ENCODE measurements around the gene MCF2L.

DNA sequence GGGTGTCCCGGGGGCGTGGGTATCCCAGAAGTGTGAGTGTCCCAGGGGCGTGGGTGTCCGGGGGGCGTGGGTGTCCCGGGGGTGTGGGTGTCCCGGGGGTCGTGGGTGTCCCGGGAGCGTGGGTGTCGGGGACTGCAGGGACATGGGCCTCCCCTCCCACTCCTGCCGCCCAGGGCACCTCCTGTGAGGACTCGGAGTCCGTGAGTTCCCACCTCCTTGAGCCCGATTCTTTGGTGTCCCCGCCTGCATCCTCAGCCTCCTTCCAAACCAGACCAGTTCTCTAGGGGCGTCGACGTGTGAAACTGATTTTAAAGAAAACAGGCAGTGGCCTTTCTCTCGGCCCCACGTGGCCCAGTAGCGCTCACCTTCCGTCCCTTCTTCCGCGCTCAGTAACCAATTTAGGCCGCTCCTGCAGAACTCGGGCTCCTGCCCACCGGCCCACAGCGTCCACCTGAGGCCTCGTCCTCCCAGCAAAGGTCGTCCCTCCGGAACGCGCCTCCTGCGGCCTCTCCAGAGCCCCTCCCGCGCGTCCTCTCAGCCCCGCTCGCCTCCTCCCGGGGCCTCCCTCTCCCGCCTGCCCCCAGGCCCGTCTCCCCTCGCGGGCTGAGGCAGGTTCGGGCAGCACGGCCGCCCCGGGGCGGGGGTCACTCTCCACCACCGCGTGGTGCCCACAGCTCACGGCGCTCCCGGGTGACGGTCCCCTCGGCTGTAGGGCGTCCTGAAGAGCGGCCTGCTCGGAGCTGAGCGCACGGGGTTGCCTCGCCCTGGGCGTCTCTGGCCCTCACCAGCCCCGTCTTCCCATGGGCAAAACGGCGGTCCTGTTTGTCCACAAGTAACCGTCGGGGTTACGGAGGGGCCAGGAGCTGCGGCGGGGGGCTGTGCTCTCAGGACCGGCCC lies 140.4 kb downstream of the MCF2L start:
- TF ChIP-seq, protein P1, sequence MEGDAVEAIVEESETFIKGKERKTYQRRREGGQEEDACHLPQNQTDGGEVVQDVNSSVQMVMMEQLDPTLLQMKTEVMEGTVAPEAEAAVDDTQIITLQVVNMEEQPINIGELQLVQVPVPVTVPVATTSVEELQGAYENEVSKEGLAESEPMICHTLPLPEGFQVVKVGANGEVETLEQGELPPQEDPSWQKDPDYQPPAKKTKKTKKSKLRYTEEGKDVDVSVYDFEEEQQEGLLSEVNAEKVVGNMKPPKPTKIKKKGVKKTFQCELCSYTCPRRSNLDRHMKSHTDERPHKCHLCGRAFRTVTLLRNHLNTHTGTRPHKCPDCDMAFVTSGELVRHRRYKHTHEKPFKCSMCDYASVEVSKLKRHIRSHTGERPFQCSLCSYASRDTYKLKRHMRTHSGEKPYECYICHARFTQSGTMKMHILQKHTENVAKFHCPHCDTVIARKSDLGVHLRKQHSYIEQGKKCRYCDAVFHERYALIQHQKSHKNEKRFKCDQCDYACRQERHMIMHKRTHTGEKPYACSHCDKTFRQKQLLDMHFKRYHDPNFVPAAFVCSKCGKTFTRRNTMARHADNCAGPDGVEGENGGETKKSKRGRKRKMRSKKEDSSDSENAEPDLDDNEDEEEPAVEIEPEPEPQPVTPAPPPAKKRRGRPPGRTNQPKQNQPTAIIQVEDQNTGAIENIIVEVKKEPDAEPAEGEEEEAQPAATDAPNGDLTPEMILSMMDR (IDR thresholded peaks at IDR 0.05) = no peak
- TF ChIP-seq POLR2A (IDR thresholded peaks at IDR 0.05) = no peak

Measured in body of pancreas (tissue), 4 donors.